Uterus (tissue), 4 donors: ENCODE measurements around the gene AUTS2. TPM values are rescaled to one million over a fixed set of nuclear protein-coding genes. Genes with fewer than 3 reads are reported as not detected.

Experiments used
- DNase-seq, 2 donors: peaks; one replicate each; pipeline ENCODE4 v3.0.0-alpha.2; 2019 to 2020
- H3K27ac ChIP-seq, 2 donors: fragments of 200-600 bp; sonication (generic); 1 replicate in 1 of 2; 2 replicates in 1 of 2; pipeline ENCODE4 v1.5.1; 2016 to 2018
- H3K27me3 ChIP-seq, 2 donors: fragments of 200-600 bp; sonication (generic); one replicate each; pipeline ENCODE4 v1.5.1; 2018 to 2019; ENCODE audit warnings: control low read depth in 1 of 2
- H3K36me3 ChIP-seq, 2 donors: fragments of 200-600 bp; sonication (generic); one replicate each; pipeline ENCODE4 v1.5.1; 2019; ENCODE audit warnings: control low read depth in 1 of 2
- H3K4me1 ChIP-seq, 2 donors: fragments of 200-600 bp; sonication (generic); one replicate each; pipeline ENCODE4 v1.5.1; 2018 to 2019; ENCODE audit warnings: control low read depth in 1 of 2
- H3K4me3 ChIP-seq, 2 donors: fragments of 200-600 bp; sonication (generic); 1 replicate in 1 of 2; 2 replicates in 1 of 2; pipeline ENCODE4 v1.5.1; 2018 to 2019; ENCODE audit warnings: mild to moderate bottlenecking in 1 of 2
- H3K9me3 ChIP-seq, 2 donors: fragments of 200-600 bp; sonication (generic); one replicate each; pipeline ENCODE4 v1.5.1; 2019; ENCODE audit warnings: control low read depth in 1 of 2
- POLR2A ChIP-seq, 2 donors: fragments of 450-650 bp; IDR thresholded peaks; one replicate each; pipeline ENCODE4 v1.6.1; 2016; ENCODE audit warnings: antibody characterized with exemption in 2 of 2, mild to moderate bottlenecking in 1 of 2, moderate library complexity in 1 of 2
- intact Hi-C: fragments of 100-400 bp; cut with DNase I; formaldehyde crosslinking; loops from one replicate; pipeline ENCODE4 v1.15.1; 2023; ENCODE audit warnings: low total_unique reads
- total RNA-seq, 4 donors: library from RNA; depleted of rRNA in 3 of 4; stranded (reverse); fragments of >200 nt in 3 of 4; gene quantifications; one replicate each; pipeline versions ENCODE4 v1.1.0 to v1.2.4, GENCODE V29; 2014 to 2023
- TF ChIP-seq, protein P1 (sequence below), 4 experiments: fragments of 200-600 bp in 2 of 4; fragments of 450-650 bp in 2 of 4; sonication (generic) in 2 of 4; IDR thresholded peaks; one replicate each; pipeline ENCODE4 v1.5.1; 2016 to 2019; ENCODE audit warnings: antibody characterized with exemption in 4 of 4, mild to moderate bottlenecking in 2 of 4, moderate library complexity in 1 of 4
- donor health status: DM: yes; HTN: yes; CAD: no.

The AUTS2 gene
- total RNA-seq, 4 donors from 2014 or later: 10.5 to 58.2 (median 30.0) TPM

DNA sequence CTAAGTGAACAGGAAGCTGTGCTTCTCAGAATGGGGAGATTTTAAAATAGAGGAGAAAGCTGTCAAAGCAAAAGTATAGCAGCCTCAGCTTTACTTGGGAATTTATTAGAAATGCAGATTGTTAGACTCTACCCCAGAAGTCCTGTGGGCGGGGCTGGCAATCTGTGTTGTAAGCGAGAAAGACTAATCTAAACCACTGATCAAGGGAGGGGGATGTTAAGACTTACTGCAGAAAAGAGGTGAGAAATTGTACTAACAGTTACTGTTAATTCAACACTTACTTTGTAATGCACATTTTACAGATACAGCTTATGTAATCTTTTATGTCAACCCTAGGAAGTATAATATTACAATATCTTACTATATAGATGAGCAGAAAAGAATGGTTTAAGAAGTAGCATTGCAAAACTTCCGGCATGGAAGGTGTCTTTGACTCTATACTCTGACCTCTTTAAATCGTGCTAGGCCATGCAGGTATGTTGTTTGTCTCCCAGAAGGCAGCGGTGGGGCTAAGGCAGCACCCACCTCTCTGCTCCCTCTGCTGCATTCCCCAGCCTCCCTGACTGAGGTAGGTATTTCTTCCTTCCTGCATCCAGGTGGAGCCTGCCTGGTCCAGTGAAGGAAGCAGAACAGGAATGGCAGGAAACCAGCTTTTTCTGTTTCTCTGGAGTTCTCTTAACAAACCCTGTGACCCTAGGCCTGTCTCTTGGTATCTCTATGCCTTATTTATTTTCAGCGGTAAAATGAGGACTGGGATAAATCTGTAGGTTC is 462.2 kb downstream of the AUTS2 start:
- H3K4me3 ChIP-seq: no peak overlapping the region
- H3K36me3 ChIP-seq: no peaks in the 10 kb centered on the region
- intact Hi-C loops: no loop called here
- H3K4me1 ChIP-seq: no peaks in the 10 kb centered on the region
- H3K27me3 ChIP-seq: no peaks in the 10 kb centered on the region
- no peak overlapping the region for H3K27ac ChIP-seq
- no peaks in the 10 kb centered on the region for H3K9me3 ChIP-seq
- TF ChIP-seq, protein P1, sequence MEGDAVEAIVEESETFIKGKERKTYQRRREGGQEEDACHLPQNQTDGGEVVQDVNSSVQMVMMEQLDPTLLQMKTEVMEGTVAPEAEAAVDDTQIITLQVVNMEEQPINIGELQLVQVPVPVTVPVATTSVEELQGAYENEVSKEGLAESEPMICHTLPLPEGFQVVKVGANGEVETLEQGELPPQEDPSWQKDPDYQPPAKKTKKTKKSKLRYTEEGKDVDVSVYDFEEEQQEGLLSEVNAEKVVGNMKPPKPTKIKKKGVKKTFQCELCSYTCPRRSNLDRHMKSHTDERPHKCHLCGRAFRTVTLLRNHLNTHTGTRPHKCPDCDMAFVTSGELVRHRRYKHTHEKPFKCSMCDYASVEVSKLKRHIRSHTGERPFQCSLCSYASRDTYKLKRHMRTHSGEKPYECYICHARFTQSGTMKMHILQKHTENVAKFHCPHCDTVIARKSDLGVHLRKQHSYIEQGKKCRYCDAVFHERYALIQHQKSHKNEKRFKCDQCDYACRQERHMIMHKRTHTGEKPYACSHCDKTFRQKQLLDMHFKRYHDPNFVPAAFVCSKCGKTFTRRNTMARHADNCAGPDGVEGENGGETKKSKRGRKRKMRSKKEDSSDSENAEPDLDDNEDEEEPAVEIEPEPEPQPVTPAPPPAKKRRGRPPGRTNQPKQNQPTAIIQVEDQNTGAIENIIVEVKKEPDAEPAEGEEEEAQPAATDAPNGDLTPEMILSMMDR (IDR thresholded peaks at IDR 0.05): no peak
- no peak for TF ChIP-seq POLR2A (IDR thresholded peaks at IDR 0.05)
- DNase-seq: no peak

DNA sequence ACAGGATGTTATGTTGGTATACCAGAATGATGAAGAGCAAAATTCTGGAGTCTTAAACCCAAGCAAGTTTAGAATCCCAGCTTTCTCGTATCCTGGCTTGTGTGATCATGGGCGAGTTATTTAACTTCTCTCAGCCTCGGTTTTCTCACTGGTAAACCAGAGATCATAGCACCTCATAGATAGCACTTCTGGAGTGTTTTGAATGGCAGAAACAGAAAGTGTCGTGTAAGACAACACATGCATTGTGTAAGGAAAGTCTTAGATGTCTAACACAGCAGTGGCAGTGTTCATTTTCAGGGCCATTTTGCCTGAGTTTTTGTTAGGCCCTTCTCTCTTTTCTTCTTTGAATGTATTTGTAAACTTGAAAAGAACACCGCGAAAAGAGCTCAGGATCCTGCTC is 465.1 kb downstream of the AUTS2 start:
- no peak for DNase-seq
- Histone ChIP-seq H3K27ac (no peak overlapping the region), H3K9me3 (no peaks in the 10 kb centered on the region), H3K4me1 (no peaks in the 10 kb centered on the region), H3K27me3 (no peaks in the 10 kb centered on the region), H3K4me3 (no peak overlapping the region), H3K36me3 (no peaks in the 10 kb centered on the region)
- intact Hi-C loops: no loop called here
- TF ChIP-seq POLR2A (IDR thresholded peaks at IDR 0.05): no peak
- TF ChIP-seq, protein P1 (IDR thresholded peaks at IDR 0.05): no peak

DNA sequence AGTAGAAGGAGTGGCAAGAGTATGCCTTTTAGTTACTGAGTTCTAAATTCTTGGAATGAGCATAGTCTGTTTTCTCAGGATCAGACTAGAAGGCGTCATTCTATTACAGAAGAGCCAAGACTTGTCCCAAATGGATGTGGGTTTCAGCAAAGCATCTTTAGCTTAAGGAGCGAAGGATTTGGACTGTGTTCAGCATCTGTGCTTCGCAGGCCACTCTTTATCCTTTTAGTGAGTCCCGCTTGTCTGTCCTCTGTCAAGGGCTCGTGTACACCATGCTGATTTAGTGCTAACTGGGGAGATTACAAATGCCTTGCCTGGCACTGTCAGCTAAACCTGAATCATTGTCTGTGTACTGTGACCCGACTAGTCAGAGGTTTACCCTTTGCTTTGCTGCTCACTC is 465.7 kb downstream of the AUTS2 start:
- intact Hi-C loops: no loop called here
- Histone ChIP-seq H3K4me3 (no peak overlapping the region), H3K27ac (no peak overlapping the region), H3K36me3 (no peaks in the 10 kb centered on the region), H3K27me3 (no peaks in the 10 kb centered on the region), H3K9me3 (no peaks in the 10 kb centered on the region), H3K4me1 (no peaks in the 10 kb centered on the region)
- no peak for DNase-seq
- TF ChIP-seq, protein P1 (IDR thresholded peaks at IDR 0.05): no peak
- no peak for TF ChIP-seq POLR2A (IDR thresholded peaks at IDR 0.05)

DNA sequence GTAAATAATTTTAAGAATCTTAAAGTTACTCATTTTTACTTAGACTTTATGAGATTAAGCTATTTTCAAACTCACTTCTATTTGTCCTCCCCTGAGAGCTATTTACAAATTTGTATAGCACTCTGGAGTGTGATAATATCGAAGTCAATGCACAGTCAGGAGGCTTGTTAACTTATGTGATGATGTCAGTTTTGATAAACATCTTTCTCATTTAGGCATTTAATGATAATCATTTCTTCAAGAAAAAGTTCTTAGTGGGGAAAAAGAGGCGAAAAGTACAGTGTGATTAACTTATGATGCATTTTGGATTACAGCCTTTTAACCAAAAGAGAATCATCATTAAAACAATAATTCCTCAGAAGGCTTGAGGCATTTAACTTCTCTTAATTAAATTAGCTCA is 468.6 kb downstream of the AUTS2 start:
- Histone ChIP-seq H3K27ac (no peak overlapping the region), H3K4me3 (no peak overlapping the region), H3K9me3 (no peaks in the 10 kb centered on the region), H3K36me3 (no peaks in the 10 kb centered on the region), H3K27me3 (no peaks in the 10 kb centered on the region), H3K4me1 (no peaks in the 10 kb centered on the region)
- TF ChIP-seq, protein P1 (IDR thresholded peaks at IDR 0.05): no peak
- DNase-seq: no peak
- intact Hi-C loops: no loop called here

DNA sequence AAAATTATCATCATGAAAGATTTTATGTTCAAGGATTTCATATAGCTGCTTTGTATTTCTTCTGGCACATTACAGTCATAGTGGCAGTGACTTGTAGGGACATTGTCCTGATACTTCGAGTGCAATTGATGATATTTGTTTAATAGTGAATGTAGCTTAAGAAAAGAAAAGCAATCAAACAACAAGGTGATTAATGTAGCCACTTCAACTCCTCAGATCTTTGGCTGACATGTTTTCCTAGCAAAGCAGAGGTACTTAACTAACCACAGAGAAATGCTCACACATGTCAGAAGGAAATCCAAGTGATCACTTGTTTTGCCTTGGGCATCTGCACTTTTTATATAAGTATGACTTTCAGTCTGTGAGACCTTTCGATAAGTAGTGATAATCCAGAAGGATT is 470.3 kb downstream of the AUTS2 start:
- DNase-seq: no peak
- no peaks in the 10 kb centered on the region for H3K4me1 ChIP-seq
- H3K27ac ChIP-seq: no peak overlapping the region
- TF ChIP-seq, protein P1 (IDR thresholded peaks at IDR 0.05): no peak
- no peak for TF ChIP-seq POLR2A (IDR thresholded peaks at IDR 0.05)
- no peaks in the 10 kb centered on the region for H3K9me3 ChIP-seq
- intact Hi-C loops: no loop called here
- H3K4me3 ChIP-seq: no peak overlapping the region
- H3K27me3 ChIP-seq: no peaks in the 10 kb centered on the region
- H3K36me3 ChIP-seq: no peaks in the 10 kb centered on the region
